ENCODE measurements around the gene WSB1.
A peak's percentile ranks its signal among the peaks of the same experiment; 100 is the strongest.

Gene WSB1

DNA sequence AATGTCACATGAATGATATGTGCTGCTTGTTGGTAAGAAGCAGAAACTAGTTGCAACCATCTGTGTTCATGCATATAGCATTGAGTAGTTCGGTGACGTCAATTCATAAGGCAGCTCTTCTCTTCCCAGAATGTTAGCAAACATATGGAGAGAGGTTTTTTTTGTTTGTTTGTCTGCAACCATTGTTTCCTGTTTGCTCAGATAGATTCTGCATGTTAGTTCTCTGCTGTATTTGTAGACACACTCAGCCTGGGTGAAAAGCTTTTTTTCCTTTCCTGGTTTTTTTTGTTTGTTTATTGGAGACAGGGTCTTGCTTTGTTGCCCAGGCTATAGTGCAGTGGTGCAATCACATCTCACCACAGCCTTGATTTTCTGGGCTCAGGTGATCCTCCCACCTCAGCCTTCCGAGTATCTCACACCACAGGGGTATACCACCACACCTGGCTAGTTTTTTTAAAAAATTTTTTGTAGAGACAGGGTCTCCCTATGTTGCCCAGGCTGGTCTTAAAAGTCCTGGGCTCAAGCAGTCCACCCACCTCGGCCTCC is 16.7 kb downstream of the WSB1 start:
- ChIA-PET CTCF (interaction anchor here (0.7 kb wide), 1 partner anchor 25 kb away, joined by 5 read pairs; no protein-coding TSS in a partner anchor), POLR2A (interaction anchor here (0.5 to 1.0 kb wide), 2 partner anchors 16 to 20 kb away, joined by 3 read pairs; partner anchors contain the start of gene WSB1)
- TF ChIP-seq YY1 (tag by site-specific recombination; IDR thresholded peaks at IDR 0.05), result no peak
- TF ChIP-seq ZNF121 (tag by site-specific recombination; IDR thresholded peaks at IDR 0.05), result peak; percentile 72

DNA sequence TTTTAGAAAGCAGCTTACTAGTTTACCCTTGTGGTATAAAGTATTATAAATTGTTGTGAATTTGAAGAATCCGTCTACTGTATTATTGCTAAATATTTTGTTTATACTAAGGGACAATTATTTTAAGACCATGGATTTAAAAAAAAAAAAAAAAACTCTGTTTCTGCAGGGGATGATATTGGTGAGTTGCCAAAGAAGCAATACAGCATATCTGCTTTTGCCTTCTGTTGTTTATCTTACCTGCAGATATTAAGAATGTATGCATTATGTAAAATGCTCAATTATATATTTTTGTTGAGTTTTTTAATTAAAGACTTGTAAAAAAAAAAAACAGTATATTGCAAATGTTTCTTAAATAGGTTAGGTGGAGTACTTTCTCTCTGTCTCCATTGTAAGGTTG is 19.4 kb downstream of the WSB1 start:
- Histone ChIP-seq H3K9me3 (ENCODE audit: control insufficient read depth, insufficient read depth, low read depth, low read length) (no peaks in the 10 kb centered on the region), H3K36me3 (ENCODE audit: control insufficient read depth in 2 of 2, insufficient read depth in 1 of 2, low read length in 2 of 2) (peaks cover 82 to 89% of the 10 kb centered on the region in 2 experiments), H3K4me1 (ENCODE audit: control insufficient read depth, insufficient read depth, low read length) (peaks cover 13% of the 10 kb centered on the region), H3K4me3 (ENCODE audit: low read depth, low read length) (no peak overlapping the region), H3K27ac (ENCODE audit: extremely low read depth, low read depth, low read length) (no peak overlapping the region)
- POLR2A ChIA-PET, result interaction anchor here (0.6 to 2.2 kb wide), 2 partner anchors 19 to 22 kb away, joined by 3 to 9 read pairs; partner anchors contain the start of gene WSB1
- CTCF ChIA-PET, result interaction anchor here (0.7 to 3.3 kb wide), 4 partner anchors 11 to 286 kb away, joined by 4 to 16 read pairs (median 6); no protein-coding TSS in a partner anchor
- TF ChIP-seq ZNF248 (tag by site-specific recombination; IDR thresholded peaks at IDR 0.05), result no peak
- TF ChIP-seq KLF8 (tag by site-specific recombination; IDR thresholded peaks at IDR 0.05), result no peak
- no peak for TF ChIP-seq ZXDB (tag by site-specific recombination; IDR thresholded peaks at IDR 0.05)
- no peak for TF ChIP-seq ZNF157 (tag by site-specific recombination; IDR thresholded peaks at IDR 0.05)
- no peak for TF ChIP-seq WT1 (tag by site-specific recombination; IDR thresholded peaks at IDR 0.05)
- no peak for TF ChIP-seq ZNF596 (tag by site-specific recombination; IDR thresholded peaks at IDR 0.05)
- TF ChIP-seq, protein P1, sequence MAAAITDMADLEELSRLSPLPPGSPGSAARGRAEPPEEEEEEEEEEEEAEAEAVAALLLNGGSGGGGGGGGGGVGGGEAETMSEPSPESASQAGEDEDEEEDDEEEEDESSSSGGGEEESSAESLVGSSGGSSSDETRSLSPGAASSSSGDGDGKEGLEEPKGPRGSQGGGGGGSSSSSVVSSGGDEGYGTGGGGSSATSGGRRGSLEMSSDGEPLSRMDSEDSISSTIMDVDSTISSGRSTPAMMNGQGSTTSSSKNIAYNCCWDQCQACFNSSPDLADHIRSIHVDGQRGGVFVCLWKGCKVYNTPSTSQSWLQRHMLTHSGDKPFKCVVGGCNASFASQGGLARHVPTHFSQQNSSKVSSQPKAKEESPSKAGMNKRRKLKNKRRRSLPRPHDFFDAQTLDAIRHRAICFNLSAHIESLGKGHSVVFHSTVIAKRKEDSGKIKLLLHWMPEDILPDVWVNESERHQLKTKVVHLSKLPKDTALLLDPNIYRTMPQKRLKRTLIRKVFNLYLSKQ (tag by site-specific recombination; IDR thresholded peaks at IDR 0.05; ENCODE audit: borderline replicate concordance), result no peak
- TF ChIP-seq, protein P2, sequence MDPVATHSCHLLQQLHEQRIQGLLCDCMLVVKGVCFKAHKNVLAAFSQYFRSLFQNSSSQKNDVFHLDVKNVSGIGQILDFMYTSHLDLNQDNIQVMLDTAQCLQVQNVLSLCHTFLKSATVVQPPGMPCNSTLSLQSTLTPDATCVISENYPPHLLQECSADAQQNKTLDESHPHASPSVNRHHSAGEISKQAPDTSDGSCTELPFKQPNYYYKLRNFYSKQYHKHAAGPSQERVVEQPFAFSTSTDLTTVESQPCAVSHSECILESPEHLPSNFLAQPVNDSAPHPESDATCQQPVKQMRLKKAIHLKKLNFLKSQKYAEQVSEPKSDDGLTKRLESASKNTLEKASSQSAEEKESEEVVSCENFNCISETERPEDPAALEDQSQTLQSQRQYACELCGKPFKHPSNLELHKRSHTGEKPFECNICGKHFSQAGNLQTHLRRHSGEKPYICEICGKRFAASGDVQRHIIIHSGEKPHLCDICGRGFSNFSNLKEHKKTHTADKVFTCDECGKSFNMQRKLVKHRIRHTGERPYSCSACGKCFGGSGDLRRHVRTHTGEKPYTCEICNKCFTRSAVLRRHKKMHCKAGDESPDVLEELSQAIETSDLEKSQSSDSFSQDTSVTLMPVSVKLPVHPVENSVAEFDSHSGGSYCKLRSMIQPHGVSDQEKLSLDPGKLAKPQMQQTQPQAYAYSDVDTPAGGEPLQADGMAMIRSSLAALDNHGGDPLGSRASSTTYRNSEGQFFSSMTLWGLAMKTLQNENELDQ (tag by site-specific recombination; IDR thresholded peaks at IDR 0.05; ENCODE audit: low read depth), result no peak
- TF ChIP-seq ZNF777 (tag by site-specific recombination; IDR thresholded peaks at IDR 0.05; ENCODE audit: borderline replicate concordance), result no peak
- TF ChIP-seq GLIS1 (tag by site-specific recombination; IDR thresholded peaks at IDR 0.05), result no peak

More for the DNA sequence above, 16.7 kb downstream of the WSB1 start:
- Histone ChIP-seq H3K9me3 (ENCODE audit: control insufficient read depth, insufficient read depth, low read depth, low read length) (no peaks in the 10 kb centered on the region), H3K4me1 (ENCODE audit: control insufficient read depth, insufficient read depth, low read length) (peaks cover 11% of the 10 kb centered on the region), H3K27ac (ENCODE audit: extremely low read depth, low read depth, low read length) (no peak overlapping the region), H3K36me3 (ENCODE audit: control insufficient read depth in 2 of 2, insufficient read depth in 1 of 2, low read length in 2 of 2) (peaks cover 82 to 93% of the 10 kb centered on the region in 2 experiments), H3K4me3 (ENCODE audit: low read depth, low read length) (no peak overlapping the region)

DNA sequence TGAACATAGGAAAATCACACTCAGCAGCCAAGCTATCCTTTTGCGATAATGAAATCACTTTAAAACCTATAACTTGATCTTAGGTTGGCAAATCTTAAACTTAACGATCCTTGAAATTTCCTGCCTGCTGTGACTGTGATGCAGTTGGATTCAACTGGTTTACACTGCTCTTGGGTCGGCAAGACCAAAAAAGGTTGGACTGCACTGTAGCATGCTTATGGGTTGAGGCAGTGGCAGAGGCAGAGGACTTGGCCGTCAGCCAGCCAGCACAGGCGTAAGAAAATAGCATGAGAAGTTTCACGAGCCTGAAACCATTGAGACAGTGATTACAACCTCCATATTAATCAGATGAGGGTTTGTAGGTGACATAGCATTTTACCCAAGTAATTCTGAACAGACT is 21.4 kb downstream of the WSB1 start:
- peaks cover 67 to 87% of the 10 kb centered on the region in 2 experiments for H3K36me3 ChIP-seq (ENCODE audit: control insufficient read depth in 2 of 2, insufficient read depth in 1 of 2, low read length in 2 of 2)
- H3K4me1 ChIP-seq (ENCODE audit: control insufficient read depth, insufficient read depth, low read length), result peaks cover 13% of the 10 kb centered on the region
- ChIA-PET CTCF (interaction anchor here (1.0 to 3.3 kb wide), 9 partner anchors 10 to 288 kb away, joined by 3 to 17 read pairs (median 5); no protein-coding TSS in a partner anchor), POLR2A (interaction anchor here (1.3 to 3.2 kb wide), 3 partner anchors 12 to 21 kb away, joined by 3 to 25 read pairs (median 6); partner anchors contain the start of gene WSB1)
- no peaks in the 10 kb centered on the region for H3K9me3 ChIP-seq (ENCODE audit: control insufficient read depth, insufficient read depth, low read depth, low read length)
- H3K27ac ChIP-seq (ENCODE audit: extremely low read depth, low read depth, low read length), result peak overlapping the region; percentile 66
- H3K4me3 ChIP-seq (ENCODE audit: low read depth, low read length), result no peak overlapping the region
- TF ChIP-seq EGR2 (tag by site-specific recombination; IDR thresholded peaks at IDR 0.05; ENCODE audit: low read depth) (0 out of 2 replicates have a peak, but pooled peaks have one; percentile 28), ZSCAN16 (tag by site-specific recombination; IDR thresholded peaks at IDR 0.05) (peak; percentile 86), SCRT1 (tag by site-specific recombination; IDR thresholded peaks at IDR 0.05; ENCODE audit: borderline replicate concordance) (peak; percentile 85), ZNF664 (tag by site-specific recombination; IDR thresholded peaks at IDR 0.05) (no peak), ZIC2 (tag by site-specific recombination; IDR thresholded peaks at IDR 0.05) (peak; percentile 57), ZNF558 (tag by site-specific recombination; IDR thresholded peaks at IDR 0.05) (peak; percentile 22; the same call in 1 of the 2 replicates), ZNF2 (tag by site-specific recombination; IDR thresholded peaks at IDR 0.05) (peak; percentile 58; the same call in 1 of the 2 replicates)
- TF ChIP-seq, protein P2 (tag by site-specific recombination; IDR thresholded peaks at IDR 0.05; ENCODE audit: low read depth), result no peak
- TF ChIP-seq, protein P3, sequence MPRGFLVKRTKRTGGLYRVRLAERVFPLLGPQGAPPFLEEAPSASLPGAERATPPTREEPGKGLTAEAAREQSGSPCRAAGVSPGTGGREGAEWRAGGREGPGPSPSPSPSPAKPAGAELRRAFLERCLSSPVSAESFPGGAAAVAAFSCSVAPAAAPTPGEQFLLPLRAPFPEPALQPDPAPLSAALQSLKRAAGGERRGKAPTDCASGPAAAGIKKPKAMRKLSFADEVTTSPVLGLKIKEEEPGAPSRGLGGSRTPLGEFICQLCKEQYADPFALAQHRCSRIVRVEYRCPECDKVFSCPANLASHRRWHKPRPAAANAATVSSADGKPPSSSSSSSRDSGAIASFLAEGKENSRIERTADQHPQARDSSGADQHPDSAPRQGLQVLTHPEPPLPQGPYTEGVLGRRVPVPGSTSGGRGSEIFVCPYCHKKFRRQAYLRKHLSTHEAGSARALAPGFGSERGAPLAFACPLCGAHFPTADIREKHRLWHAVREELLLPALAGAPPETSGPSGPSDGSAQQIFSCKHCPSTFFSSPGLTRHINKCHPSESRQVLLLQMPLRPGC (tag by site-specific recombination; IDR thresholded peaks at IDR 0.05), result peak; percentile 86
- TF ChIP-seq, protein P4, sequence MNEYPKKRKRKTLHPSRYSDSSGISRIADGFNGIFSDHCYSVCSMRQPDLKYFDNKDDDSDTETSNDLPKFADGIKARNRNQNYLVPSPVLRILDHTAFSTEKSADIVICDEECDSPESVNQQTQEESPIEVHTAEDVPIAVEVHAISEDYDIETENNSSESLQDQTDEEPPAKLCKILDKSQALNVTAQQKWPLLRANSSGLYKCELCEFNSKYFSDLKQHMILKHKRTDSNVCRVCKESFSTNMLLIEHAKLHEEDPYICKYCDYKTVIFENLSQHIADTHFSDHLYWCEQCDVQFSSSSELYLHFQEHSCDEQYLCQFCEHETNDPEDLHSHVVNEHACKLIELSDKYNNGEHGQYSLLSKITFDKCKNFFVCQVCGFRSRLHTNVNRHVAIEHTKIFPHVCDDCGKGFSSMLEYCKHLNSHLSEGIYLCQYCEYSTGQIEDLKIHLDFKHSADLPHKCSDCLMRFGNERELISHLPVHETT (tag by site-specific recombination; IDR thresholded peaks at IDR 0.05), result 0 out of 2 replicates have a peak, but pooled peaks have one; percentile 51

All from HEK293 (cell line).